ENCODE measurements around the gene SCYGR1.

DNA sequence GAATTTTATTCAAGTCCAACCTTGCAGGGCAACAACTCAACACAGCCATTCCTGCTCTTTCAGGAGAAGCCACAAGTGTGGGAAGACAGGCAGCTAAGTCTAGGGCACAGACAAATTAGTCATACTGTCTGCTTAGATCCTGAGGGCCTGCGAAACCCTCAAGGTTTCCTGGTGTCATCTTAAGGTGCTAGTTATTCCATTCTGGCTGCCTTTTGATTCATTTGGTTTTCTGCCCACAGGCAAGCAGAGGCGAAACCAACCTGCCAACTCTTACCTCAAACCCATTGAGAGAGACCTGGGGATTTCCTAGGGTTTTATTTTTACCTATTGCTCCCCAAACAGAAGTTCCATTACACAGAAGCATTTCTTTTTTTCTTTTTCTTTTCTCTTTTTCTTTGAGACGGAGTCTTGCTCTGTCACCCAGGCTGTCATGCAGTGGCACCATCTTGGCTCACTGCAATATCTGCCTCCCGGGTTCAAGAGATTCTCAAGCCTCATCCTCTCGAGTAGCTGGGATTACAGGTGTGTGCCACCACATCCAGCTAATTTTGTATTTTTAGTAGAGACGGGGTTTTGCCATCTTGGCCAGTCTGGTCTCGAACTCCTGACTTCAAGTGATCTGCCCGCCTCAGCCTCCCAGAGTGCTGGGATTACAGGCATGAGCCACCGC, 23.7 kb upstream of the SCYGR1 start:
- TF ChIP-seq TCF7L2 (IDR thresholded peaks at IDR 0.05; ENCODE audit: low read depth, low read length) (no peak), SIN3A (IDR thresholded peaks at IDR 0.05; ENCODE audit: borderline replicate concordance, insufficient read depth, low read depth, low read length) (no peak)
- TF ChIP-seq, protein P1, sequence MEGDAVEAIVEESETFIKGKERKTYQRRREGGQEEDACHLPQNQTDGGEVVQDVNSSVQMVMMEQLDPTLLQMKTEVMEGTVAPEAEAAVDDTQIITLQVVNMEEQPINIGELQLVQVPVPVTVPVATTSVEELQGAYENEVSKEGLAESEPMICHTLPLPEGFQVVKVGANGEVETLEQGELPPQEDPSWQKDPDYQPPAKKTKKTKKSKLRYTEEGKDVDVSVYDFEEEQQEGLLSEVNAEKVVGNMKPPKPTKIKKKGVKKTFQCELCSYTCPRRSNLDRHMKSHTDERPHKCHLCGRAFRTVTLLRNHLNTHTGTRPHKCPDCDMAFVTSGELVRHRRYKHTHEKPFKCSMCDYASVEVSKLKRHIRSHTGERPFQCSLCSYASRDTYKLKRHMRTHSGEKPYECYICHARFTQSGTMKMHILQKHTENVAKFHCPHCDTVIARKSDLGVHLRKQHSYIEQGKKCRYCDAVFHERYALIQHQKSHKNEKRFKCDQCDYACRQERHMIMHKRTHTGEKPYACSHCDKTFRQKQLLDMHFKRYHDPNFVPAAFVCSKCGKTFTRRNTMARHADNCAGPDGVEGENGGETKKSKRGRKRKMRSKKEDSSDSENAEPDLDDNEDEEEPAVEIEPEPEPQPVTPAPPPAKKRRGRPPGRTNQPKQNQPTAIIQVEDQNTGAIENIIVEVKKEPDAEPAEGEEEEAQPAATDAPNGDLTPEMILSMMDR (IDR thresholded peaks at IDR 0.05): no peak
- TF ChIP-seq, protein P2, sequence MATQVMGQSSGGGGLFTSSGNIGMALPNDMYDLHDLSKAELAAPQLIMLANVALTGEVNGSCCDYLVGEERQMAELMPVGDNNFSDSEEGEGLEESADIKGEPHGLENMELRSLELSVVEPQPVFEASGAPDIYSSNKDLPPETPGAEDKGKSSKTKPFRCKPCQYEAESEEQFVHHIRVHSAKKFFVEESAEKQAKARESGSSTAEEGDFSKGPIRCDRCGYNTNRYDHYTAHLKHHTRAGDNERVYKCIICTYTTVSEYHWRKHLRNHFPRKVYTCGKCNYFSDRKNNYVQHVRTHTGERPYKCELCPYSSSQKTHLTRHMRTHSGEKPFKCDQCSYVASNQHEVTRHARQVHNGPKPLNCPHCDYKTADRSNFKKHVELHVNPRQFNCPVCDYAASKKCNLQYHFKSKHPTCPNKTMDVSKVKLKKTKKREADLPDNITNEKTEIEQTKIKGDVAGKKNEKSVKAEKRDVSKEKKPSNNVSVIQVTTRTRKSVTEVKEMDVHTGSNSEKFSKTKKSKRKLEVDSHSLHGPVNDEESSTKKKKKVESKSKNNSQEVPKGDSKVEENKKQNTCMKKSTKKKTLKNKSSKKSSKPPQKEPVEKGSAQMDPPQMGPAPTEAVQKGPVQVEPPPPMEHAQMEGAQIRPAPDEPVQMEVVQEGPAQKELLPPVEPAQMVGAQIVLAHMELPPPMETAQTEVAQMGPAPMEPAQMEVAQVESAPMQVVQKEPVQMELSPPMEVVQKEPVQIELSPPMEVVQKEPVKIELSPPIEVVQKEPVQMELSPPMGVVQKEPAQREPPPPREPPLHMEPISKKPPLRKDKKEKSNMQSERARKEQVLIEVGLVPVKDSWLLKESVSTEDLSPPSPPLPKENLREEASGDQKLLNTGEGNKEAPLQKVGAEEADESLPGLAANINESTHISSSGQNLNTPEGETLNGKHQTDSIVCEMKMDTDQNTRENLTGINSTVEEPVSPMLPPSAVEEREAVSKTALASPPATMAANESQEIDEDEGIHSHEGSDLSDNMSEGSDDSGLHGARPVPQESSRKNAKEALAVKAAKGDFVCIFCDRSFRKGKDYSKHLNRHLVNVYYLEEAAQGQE (IDR thresholded peaks at IDR 0.05; ENCODE audit: insufficient read depth in 1 of 2, low read depth in 2 of 2, low read length in 1 of 2): no peak
